HG03378 (cell line): ENCODE results near the gene CLEC3B.
"Not testable (repeated sequence)": the region's sequence is repeated elsewhere in the genome, so short reads cannot be mapped to it uniquely, and the experiment has no call there.

Source experiments
- ATAC-seq: cut with Tn5 transposase; IDR thresholded peaks from one replicate; pipeline ENCODE4 v1.9.1; 2021; ENCODE audit warnings: mild to moderate bottlenecking, moderate library complexity; ENCODE audit not compliant: unreplicated experiment

Gene CLEC3B

GRCh38 chr3:45026038-45026437 is at the start of gene CLEC3B:
CLEC3B (plus strand) TSS chr3:45026303; CDS start chr3:45026363, 60 bp downstream.
- no peak for ATAC-seq

- ATAC-seq: no peak
These were observed 44.9 kb upstream of the CLEC3B start for GRCh38 chr3:44981220-44981619.

- ATAC-seq: no peak
These were observed 44.4 kb upstream of the CLEC3B start for GRCh38 chr3:44981751-44982150.

GRCh38 chr3:44982817-44983216 is 43.3 kb upstream of the CLEC3B start:
- ATAC-seq: no peak

GRCh38 chr3:44983484-44983941 is 42.6 kb upstream of the CLEC3B start:
- ATAC-seq: no peak

- peak; percentile 56 for ATAC-seq
These were observed 41.8 kb upstream of the CLEC3B start for GRCh38 chr3:44984335-44984734.

- ATAC-seq: not testable (repeated sequence)
These were observed 39.8 kb upstream of the CLEC3B start for GRCh38 chr3:44986330-44986729.

GRCh38 chr3:44987332-44987731 is 38.8 kb upstream of the CLEC3B start:
- ATAC-seq: no peak

- ATAC-seq: no peak
These were observed 38.0 kb upstream of the CLEC3B start for GRCh38 chr3:44988073-44988472.

GRCh38 chr3:44989141-44989540 is 37.0 kb upstream of the CLEC3B start:
- ATAC-seq: no peak

GRCh38 chr3:44989636-44990373 is 36.3 kb upstream of the CLEC3B start:
- ATAC-seq: no peak

GRCh38 chr3:44991326-44991725 is 34.8 kb upstream of the CLEC3B start:
- no peak for ATAC-seq

GRCh38 chr3:44992555-44993470 is 33.3 kb upstream of the CLEC3B start:
- ATAC-seq: no peak

GRCh38 chr3:44993471-44994205 is 32.5 kb upstream of the CLEC3B start:
- ATAC-seq: no peak

- no peak for ATAC-seq
These were observed 30.8 kb upstream of the CLEC3B start for GRCh38 chr3:44995142-44995770.

GRCh38 chr3:44996556-44996969 is 29.5 kb upstream of the CLEC3B start:
- ATAC-seq: no peak

- no peak for ATAC-seq
These were observed 26.3 kb upstream of the CLEC3B start for GRCh38 chr3:44999782-45000181.

GRCh38 chr3:45000823-45001222 is 25.3 kb upstream of the CLEC3B start:
- no peak for ATAC-seq

GRCh38 chr3:45001738-45002137 is 24.4 kb upstream of the CLEC3B start:
- no peak for ATAC-seq

- ATAC-seq: no peak
These were observed 23.9 kb upstream of the CLEC3B start for GRCh38 chr3:45002139-45002660.
